OCI-LY1 (cell line): ENCODE results near the gene TMEM184B.

Experiments used
- CTCF ChIP-seq: fragments of 200-600 bp; sonication (generic), shearing (Covaris generic); IDR thresholded peaks from 2 replicates; pipeline ENCODE4 v1.5.1; 2017; ENCODE audit warnings: mild to moderate bottlenecking, antibody characterized with exemption, low read length, moderate library complexity, mixed read lengths
- EZH2 ChIP-seq: fragments of 200-600 bp; sonication (generic), shearing (Covaris generic); IDR thresholded peaks from 2 replicates; pipeline ENCODE4 v1.8.0; 2017; ENCODE audit warnings: borderline replicate concordance, mixed run types, mild to moderate bottlenecking, antibody characterized with exemption, low read length, moderate library complexity, mixed read lengths

- TF ChIP-seq CTCF (no peak), EZH2 (no peak)
These were observed 37.1 kb upstream of the TMEM184B start for GRCh38 chr22:38309614-38310517.
